HepG2 (cell line): ENCODE measurements around the gene KRT34. TPM values are rescaled to one million over a fixed set of nuclear protein-coding genes. Genes with fewer than 3 reads are reported as not detected.

Source experiments
- CAMTA2 ChIP-seq: sonication (generic); formaldehyde crosslinking; IDR thresholded peaks from 2 replicates; pipeline ENCODE4 v1.4.0; 2020; ENCODE audit warnings: mild to moderate bottlenecking, missing genetic modification reagents, borderline replicate concordance
- CREB3 ChIP-seq: sonication (generic); formaldehyde crosslinking; IDR thresholded peaks from 2 replicates; pipeline ENCODE4 v1.5.0; 2020; ENCODE audit warnings: missing genetic modification reagents
- IKZF1 ChIP-seq: fragments of 450-650 bp; IDR thresholded peaks from 2 replicates; pipeline ENCODE4 v1.7.1; 2016
- MAZ ChIP-seq, 2 experiments: sonication (generic) in 1 of 2; formaldehyde crosslinking in 1 of 2; IDR thresholded peaks; 2 replicates each; pipeline versions ENCODE4 v1.5.0 to v1.6.1; 2012 to 2020; ENCODE audit warnings: low read depth in 2 of 2, mild to moderate bottlenecking in 2 of 2, borderline replicate concordance in 1 of 2, improper control_type of control experiment in 1 of 2, low read length in 1 of 2, missing genetic modification reagents in 1 of 2, moderate library complexity in 1 of 2
- PAXIP1 ChIP-seq: sonication (generic); formaldehyde crosslinking; conservative IDR thresholded peaks from 2 replicates; pipeline ENCODE4 v1.4.0; 2020; ENCODE audit warnings: mild to moderate bottlenecking, missing genetic modification reagents, moderate library complexity
- SALL1 ChIP-seq: sonication (generic); formaldehyde crosslinking; IDR thresholded peaks from 2 replicates; pipeline ENCODE4 v1.8.0; 2022; ENCODE audit warnings: mild to moderate bottlenecking, missing genetic modification reagents
- SKIL ChIP-seq: sonication (generic); formaldehyde crosslinking; IDR thresholded peaks from 2 replicates; pipeline ENCODE4 v1.8.0; 2022; ENCODE audit warnings: missing genetic modification reagents, mild to moderate bottlenecking, moderate library complexity, borderline replicate concordance
- ZBTB10 ChIP-seq: sonication (generic); formaldehyde crosslinking; IDR thresholded peaks from 2 replicates; pipeline ENCODE4 v1.4.0; 2020; ENCODE audit warnings: missing genetic modification reagents, borderline replicate concordance
- ZBTB38 ChIP-seq: sonication (generic); formaldehyde crosslinking; IDR thresholded peaks from 2 replicates; pipeline ENCODE4 v1.5.1; 2020; ENCODE audit warnings: mild to moderate bottlenecking, missing genetic modification reagents
- ZMYM2 ChIP-seq: sonication (generic); formaldehyde crosslinking; IDR thresholded peaks from 2 replicates; pipeline ENCODE4 v1.8.0; 2022; ENCODE audit warnings: mild to moderate bottlenecking, missing genetic modification reagents
- ZNF205 ChIP-seq: IDR thresholded peaks from 2 replicates; pipeline ENCODE4 v1.6.1; 2018; ENCODE audit warnings: missing biosample characterization, missing genetic modification reagents
- ZNF281 ChIP-seq: sonication (generic); formaldehyde crosslinking; IDR thresholded peaks from 2 replicates; pipeline ENCODE4 v1.4.0; 2020; ENCODE audit warnings: missing genetic modification reagents, borderline replicate concordance
- ZNF317 ChIP-seq: sonication (generic); formaldehyde crosslinking; IDR thresholded peaks from 2 replicates; pipeline ENCODE4 v1.5.0; 2020; ENCODE audit warnings: mild to moderate bottlenecking, missing genetic modification reagents
- ZNF800 ChIP-seq: sonication (generic); formaldehyde crosslinking; IDR thresholded peaks from 2 replicates; pipeline ENCODE4 v1.4.0; 2020; ENCODE audit warnings: missing genetic modification reagents
- polyA plus RNA-seq, 8 experiments: library from polyadenylated mRNA; depleted of rRNA in 3 of 8; stranded (reverse) in 7 of 8; unstranded in 1 of 8; fragments of >200 nt; fragmentation: Illumina TruSeq in 4 of 8; extraction: Trizol in 4 of 8; gene quantifications; 2 replicates each; pipeline versions ENCODE4 v1.2.1 to v1.2.3, GENCODE V29; 2011 to 2016; ENCODE audit warnings: low read depth in 4 of 8, missing spikeins in 1 of 8, mixed read lengths in 1 of 8; ENCODE audit not compliant: insufficient read depth in 1 of 8
- total RNA-seq, 5 experiments: library from RNA; depleted of rRNA; stranded (reverse); fragments of >200 nt; fragmentation: Illumina TruSeq; extraction: Trizol; gene quantifications; 2 replicates each; pipeline ENCODE4 v1.2.3, GENCODE V29; 2016; ENCODE audit warnings: low read depth in 1 of 5

KRT34 gene
- total and polyA plus RNA-seq, 2 of the 13 experiments (the other 11 are each of a cell fraction or from before 2014, with no cell fraction given): not detected

- TF ChIP-seq SKIL (CRISPR knock-in tag) (peak; percentile 71; the same call in 1 of the 2 replicates), ZBTB38 (CRISPR knock-in tag) (no peak), ZNF281 (CRISPR knock-in tag) (no peak; the same call in 1 of the 2 replicates), MAZ (IDR thresholded peaks at IDR 0.05; ENCODE audit: borderline replicate concordance, low read depth, low read length) (no peak), MAZ (CRISPR knock-in tag; IDR thresholded peaks at IDR 0.05; ENCODE audit: low read depth) (no peak), IKZF1 (no peak), ZNF317 (no peak; the same call in 1 of the 2 replicates), CREB3 (CRISPR knock-in tag) (no peak), ZNF205 (CRISPR knock-in tag) (peak; percentile 17; the same call in 1 of the 2 replicates), ZMYM2 (CRISPR knock-in tag) (peak; percentile 78), ZNF800 (CRISPR knock-in tag) (no peak), ZBTB10 (CRISPR knock-in tag) (no peak), PAXIP1 (CRISPR knock-in tag) (peak; percentile 91), CAMTA2 (no peak), SALL1 (CRISPR knock-in tag) (peak; percentile 93)
Measured at GRCh38 chr17:41415833-41416335, 33.8 kb upstream of the KRT34 start (continued).
